HG03139 (cell line): ENCODE data around the gene KLHL24.
"Not testable (repeated sequence)": the region's sequence is repeated elsewhere in the genome, so short reads cannot be mapped to it uniquely, and the experiment has no call there.

Source experiments
- ATAC-seq: cut with Tn5 transposase; IDR thresholded peaks from one replicate; pipeline ENCODE4 v1.9.1; 2021; ENCODE audit not compliant: unreplicated experiment

KLHL24 gene

GRCh38 chr3:183635431-183636220 lies at the start of gene KLHL24:
TSS of gene KLHL24 (plus strand) at chr3:183635623. CDS start at chr3:183650357, 14,734 bp downstream.
- peak; percentile 91 for ATAC-seq

- no peak for ATAC-seq
Observed at GRCh38 chr3:183586477-183586876, 48.9 kb upstream of the KLHL24 start.

DNA sequence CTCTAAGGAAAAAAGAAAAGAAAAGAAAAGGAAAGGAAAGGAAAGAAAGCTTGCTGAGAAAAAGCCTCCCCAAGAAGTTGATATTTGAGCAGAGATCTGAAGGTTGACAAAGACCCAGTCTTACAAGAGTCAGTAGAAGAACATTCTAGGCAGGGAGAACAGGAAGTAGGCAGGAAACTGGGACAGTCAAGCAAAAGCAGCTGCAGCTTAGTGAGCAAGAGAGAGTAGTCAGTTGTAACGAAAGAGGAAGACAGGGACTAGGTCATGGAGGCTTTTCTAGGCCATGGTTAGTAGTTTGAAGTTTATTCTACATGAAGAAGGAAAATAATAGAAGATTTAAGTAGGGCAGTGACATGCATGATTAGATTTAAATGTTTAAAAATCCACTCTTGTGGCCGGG lies 48.1 kb upstream of the KLHL24 start:
- no peak for ATAC-seq

DNA sequence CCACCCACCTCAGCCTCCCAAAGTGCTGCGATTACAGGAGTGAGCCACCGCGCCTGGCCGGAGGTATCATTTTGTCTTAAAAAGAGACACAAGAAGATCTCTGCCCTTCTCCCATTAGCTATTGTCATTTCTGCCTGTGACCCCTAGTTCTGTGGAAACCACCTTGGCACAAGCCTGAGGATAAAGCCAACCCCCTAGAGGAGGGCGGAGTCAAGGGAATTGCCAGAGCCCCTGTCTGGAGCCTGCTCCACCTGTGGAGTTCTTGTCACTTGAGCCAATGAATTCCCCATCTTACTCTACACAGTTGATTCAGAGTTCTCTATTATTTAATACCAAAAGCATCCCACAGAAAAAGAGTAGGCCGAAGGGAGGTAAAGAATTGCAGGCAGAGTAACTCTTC lies 45.0 kb upstream of the KLHL24 start:
- ATAC-seq: no peak

DNA sequence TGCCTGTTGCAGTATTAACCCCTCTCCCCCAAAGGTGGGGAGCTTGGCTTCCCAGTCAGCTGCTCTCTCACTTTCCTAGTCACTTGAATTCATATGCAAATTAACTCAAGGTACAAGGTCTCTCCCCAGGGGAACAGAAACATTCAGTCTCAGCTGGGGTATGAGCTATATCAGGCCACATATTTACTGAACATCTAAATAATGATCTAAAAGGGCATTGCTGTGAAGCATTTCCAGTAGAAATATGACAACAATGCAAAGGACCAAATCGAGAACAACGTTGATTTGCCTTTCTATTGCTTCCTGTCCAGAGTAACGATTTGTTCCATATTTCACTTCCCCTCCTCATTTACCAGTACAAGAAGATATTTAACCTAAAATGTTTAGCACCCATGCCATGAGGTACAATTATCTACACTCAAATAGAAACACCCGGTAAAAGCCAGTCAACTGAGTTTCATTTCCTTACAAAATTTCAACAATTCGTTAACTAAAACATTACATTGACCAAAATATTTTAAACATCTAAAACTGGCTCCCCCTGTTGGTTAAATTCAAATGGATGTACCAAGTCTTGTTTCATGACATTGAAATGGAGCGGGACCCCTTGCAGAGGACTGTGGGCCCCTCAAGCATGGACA lies 43.4 kb upstream of the KLHL24 start:
- peak; percentile 92 for ATAC-seq

GRCh38 chr3:183592821-183593220 lies 42.6 kb upstream of the KLHL24 start:
- ATAC-seq: no peak

- ATAC-seq: no peak
Observed at GRCh38 chr3:183594636-183595035, 40.8 kb upstream of the KLHL24 start.

DNA sequence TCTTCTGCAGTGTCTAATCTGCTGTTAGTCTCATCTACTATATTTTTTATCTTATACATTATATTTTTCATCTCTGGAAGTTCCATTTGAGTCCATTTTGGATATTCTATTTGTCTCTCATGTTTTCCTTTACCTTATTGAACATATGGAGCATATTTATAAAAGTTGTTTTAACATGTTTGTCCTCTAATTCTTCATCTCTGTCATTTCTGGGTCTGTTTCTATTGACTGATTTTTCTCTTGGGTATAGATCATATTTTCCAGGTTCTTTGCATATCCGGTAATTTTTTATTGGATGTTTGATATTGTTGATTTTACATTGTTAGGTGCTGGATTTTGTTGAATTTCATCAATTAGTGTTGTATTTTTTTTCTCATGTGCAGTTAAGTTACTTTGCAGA lies 37.5 kb upstream of the KLHL24 start:
- no peak for ATAC-seq

- ATAC-seq: not testable (repeated sequence)
Observed at GRCh38 chr3:183611326-183611725, 24.1 kb upstream of the KLHL24 start.

DNA sequence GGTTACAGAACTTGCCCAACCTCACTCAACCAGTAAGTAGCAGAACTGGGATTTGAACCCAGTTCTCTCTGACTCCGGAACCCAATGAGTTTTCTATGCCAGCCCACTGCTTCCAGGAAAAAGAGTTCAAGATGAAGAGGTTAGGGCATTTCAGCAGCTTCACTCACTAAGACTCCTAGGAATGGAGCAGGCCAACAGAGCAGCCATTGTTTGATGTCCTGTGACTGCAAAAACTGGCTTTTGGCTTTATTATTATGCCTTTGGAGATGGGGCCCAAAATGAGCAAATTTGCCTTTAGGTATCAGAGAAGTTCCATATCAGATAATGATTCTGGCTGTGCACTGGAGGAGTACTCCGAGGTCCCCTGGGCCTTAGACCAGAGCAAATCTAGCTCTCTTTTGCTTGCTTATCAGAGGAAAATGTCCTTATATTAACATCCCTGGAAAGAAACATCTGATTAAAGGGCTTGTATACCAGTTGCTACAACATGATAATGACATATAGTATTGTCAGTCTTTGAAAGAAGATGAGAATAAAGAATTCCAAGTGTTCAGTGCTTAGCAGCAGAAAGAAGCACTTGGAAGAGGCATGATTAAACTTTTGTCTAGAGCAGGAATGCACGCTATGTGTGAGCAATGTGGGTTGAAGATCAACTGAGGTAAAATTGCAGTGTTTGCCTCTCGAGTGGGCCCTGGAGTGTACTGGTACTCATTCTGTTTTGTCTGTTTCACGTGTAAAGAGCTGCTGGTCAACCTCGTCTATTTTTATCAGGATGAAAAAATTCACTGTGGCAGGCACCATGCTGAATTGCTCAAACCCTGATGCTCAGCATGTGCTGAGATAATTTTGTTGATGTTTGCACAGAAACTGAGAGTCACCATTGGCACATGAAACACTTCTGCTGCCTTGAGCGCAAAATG lies 21.8 kb upstream of the KLHL24 start:
- no peak for ATAC-seq

DNA sequence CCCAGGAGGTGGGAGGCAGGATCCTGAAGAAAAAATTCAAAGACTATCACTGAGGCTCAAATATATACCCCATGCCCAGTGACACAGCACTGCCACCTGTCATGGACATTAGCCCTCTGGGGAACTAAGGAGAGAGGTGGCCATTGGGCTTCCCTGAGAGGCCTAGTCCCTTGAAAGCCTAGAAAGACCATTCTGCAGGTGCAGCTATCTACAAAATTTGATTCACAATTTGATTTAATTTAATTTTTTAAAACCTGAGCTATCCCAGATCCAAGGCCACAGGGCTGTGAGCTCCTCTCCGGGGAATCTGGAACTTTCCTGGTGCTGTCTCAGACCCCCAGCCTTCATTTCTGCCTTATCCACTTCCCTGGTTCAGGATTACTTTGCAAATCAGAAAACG lies 16.9 kb upstream of the KLHL24 start:
- no peak for ATAC-seq

GRCh38 chr3:183619010-183619409 lies 16.4 kb upstream of the KLHL24 start:
- no peak for ATAC-seq

DNA sequence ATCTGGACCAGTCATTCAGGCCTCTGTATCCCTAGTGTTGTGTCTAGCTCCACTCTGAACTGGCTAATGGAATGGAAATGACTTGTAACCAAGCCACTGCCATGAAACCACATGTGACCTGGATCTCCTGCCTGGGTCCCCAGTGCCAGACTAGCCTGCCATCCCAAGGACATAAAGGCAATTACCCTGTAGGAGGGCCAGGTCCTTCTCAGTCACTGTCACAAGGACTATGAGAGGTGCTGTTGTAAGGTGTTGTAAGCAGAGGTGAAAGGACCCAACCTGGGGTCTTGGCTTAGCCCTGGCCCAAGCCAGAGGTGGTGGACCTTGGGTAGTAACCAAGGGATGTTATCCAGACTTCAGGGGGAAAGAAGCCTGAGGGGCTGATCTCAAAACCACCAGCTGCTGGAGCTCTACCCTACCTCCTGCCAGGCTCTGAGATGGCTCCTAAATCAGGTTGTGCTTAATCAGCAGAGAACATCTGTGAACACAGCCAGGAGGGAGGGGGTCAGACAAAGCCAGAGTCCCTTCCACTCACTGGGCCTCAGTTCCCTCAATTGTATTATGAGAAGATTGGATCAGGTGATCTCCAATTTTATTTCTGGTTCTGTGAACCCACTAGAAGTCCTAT lies 15.7 kb upstream of the KLHL24 start:
- ATAC-seq: no peak

DNA sequence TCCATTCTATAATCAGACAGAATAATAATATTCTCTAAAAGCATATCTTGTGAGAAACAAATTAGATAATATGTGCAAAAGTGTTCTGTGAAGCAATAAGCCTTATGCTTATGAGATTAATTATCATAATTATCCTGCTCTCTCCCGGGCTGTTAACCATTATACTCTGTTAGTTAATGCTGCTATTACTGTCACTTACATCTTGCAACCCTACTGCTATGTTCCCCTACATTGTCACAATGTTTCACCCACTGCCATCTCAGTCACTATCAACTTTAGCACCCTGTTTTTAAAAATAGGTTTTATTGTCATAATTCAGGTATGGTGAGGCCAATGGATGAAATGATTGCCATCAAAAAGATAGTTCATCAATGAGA lies 15.2 kb upstream of the KLHL24 start:
- no peak for ATAC-seq

DNA sequence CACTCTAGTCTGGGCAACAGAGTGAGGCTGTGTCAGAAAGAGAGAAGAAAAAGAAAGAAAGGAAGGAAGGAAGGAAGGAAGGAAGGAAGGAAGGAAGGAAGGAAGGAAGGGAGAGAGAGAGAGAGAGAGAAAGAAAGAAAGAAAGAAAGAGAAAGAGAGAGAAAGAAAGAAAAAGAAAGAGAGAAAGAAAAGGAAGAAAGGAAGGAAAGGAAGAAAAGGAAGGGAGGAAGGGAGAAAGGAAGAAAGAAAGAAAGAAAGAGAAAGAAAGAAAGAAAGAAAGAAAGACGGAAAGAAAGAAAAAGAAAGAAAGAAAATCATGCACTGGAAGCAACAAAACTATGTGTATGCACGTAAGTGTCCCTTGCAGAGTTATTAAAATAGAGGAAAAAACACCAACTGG lies 12.9 kb upstream of the KLHL24 start:
- not testable (repeated sequence) for ATAC-seq

DNA sequence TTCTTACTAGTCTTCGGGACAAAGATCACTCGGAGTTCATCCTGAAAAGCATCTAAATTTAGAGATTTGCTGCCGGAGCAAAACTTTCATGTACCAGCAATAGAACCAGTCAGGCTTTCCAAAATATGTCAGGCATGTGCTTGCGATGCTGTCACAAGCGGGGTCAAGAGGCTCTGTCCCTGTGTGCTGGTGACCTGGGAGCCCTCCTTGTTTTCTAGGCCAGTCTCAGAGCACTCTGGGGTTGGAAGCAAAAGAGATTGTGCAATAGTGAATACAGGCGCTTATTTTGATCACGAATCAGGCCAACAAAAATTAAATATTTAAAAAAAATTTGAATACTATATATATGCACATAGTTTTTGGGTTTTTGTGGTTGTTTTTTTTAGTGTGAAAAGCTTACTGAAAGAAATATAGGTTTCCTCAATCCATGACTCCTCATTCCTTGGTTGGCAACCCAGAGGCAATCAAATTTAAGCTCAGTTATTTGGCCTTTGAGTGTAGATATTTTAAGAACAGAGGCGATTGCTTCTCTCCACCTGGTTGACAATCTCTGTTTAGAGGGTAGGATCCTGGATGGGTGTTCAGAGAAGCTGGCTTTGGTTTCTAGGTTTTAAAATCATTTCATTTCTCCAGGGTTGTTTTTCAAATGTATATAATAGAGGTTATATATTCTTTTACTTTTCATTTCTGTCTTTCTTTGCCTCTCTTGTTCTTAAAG lies 8.4 kb upstream of the KLHL24 start:
- ATAC-seq: no peak

- no peak for ATAC-seq
Observed at GRCh38 chr3:183629546-183630301, 5.7 kb upstream of the KLHL24 start.

DNA sequence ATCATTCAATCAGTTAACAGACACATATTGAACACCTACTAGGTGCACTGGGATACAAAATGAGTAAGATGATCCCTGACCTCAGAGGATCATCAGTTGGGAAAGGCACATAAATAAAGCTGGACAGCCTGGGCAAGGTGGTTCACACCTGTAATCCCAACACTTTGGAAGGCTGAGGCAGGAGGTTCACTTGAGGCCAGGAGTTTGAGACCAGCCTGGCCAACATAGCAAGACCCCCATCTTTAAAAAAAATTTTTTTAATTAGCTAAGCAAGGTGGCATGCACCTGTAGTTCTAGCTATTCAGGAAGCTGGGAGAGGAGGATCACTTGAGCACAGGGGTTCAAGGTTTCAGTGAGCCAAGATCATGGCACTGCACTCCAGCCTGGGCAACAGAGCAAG lies 3.7 kb upstream of the KLHL24 start:
- ATAC-seq: no peak

GRCh38 chr3:183632725-183633124 lies 2.7 kb upstream of the KLHL24 start:
- not testable (repeated sequence) for ATAC-seq

DNA sequence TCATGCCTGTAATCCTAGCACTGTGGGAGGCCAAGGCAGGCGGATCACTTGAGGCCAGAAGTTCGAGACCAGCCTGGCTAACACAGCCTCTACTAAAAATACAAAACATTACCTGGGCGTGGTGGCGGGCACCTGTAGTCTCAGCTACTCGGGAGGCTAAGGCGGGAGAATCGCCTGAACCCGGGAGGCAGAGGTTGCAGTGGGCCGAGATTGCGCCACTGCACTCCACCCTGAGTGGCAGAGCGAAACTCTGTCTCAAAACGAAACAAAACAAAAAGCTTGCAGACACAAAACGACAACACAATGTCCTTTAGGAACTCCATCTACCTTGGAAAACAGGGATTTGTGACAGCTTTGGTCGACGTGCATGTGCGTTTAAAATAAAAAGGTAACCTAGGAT lies 716 bp upstream of the KLHL24 start:
- ATAC-seq: no peak
